ENCODE data around the gene BABAM2.
A peak's percentile ranks its signal among the peaks of the same experiment; 100 is the strongest.
"Not testable (repeated sequence)": the region's sequence is repeated elsewhere in the genome, so short reads cannot be mapped to it uniquely, and the experiment has no call there.

Gene BABAM2

GRCh38 chr2:27890146-27890923 lies at the start of gene BABAM2, which contains the start of gene RBKS:
TSS of gene BABAM2 (plus strand) at chr2:27890729. CDS start at chr2:27894557, 3,828 bp downstream.
TSS of gene RBKS (minus strand) at chr2:27890387. CDS start at chr2:27890345, 42 bp downstream.
- DNase-seq: peak; percentile 65

DNA sequence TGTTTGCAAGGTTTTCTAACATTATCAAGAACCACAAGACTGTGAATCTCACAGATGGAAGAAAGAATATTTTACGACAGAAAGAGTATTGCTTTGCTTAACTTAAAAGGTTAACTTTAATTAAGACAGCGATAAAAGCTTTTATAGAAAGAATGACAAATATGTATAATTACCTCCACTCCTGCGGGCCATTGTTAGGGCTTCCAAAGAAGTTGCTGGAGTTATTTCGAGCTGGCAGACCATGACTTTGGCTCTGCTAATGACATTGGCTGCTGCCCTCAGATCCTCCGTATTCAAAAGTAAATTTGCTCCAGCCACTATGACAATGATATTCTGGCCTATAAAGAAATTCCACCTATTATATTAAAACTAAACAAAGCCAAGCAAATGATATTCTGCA lies 47.6 kb upstream of the BABAM2 start:
- no peak for DNase-seq

- DNase-seq: no peak
Measured at GRCh38 chr2:27843992-27844391, 46.5 kb upstream of the BABAM2 start.

GRCh38 chr2:27844821-27845255 lies 45.7 kb upstream of the BABAM2 start:
- no peak for DNase-seq

DNA sequence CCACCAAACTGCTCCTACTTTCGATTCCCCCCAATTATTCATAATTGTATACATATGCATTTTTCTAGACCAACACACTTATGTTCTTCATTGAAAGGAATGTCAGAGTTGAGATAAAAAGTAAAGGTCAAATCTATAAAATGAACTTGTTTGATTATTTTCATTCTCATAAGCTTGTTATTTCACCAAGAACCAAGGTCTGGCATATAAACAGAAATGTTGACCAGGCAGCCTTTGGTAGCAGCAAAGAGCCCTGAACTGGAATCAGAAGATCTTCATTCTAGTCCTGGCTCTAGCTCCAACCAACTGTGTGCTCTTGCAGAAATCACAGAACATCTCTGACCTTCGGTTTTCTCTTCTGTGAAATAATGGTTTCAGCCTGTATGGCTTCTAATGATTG lies 43.2 kb upstream of the BABAM2 start:
- DNase-seq: no peak

DNA sequence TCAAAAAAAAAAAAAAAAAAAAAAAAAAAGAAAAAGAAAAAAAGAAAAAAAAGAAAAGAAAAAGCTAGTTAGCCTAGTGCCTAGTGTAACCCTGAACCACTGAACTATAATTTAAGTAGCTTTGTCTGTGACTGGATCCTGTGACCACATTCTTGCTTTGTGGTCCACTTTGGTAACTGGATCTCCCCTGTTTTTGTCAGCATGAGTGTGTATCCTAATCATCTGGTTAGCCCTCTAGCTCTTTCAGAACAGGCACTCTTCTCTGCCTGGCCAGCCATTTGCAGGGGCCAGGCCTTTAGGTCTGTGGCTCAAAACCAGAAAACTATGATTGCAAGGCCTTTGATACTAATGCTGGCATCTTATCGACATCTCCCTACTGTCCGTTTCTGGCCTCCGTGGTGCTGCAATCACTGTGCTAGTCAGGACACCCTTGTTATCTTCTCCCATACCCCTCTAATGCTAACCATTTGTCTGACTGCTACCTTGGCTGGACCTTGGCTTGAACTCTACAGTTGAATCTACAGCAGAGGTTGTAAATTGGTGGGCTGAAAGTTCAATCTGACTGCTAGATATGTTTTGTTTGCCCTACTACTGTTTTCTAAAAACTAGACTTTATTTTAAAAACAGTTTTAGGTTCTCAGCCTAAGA lies 40.8 kb upstream of the BABAM2 start:
- no peak for DNase-seq

DNA sequence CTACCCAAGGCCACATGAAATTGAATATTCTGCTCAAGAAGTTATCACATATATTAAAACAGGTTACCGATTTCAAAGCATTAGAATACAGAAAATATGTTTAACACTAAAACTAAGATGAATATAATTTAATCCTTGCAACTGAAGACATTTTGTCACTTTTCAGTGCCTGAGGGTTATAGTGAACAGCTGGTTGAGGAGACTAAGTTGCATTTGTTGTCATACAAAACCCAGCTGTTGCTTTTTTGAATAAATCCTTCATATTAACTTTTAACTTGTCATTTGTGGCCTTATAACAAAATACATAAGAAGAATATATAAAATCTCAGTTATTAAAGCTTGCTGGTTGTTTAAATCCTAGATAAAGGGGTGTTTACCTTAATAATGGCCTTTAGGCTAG lies 37.8 kb upstream of the BABAM2 start:
- no peak for DNase-seq

DNA sequence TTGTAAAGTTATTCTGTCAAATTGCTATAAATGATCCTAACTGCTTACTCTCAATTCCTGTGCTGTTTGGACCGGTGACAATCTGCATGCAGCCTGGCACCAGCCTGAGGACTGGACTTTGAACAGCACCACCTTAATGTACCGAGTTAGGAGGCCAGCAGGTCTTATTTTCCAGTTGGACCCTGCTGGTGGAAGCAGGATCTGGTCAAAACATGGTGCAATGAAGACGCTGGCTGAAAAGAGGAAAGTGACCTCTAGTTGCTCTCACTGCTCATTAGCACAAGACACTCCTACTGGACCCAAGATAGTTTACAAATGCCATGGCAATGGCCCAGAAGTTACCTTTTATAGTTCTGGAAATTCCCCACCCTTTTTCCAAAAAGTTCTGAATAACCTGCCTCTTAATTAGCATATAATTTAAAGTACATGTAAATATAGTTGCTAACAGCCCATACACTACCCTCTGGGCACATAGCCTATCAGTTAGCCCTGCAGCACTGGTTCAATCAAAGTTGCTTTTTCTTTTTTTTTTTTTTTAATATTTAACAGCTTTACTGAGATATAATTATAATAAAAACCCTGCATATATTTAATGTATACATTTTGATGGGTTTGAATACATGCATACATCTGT lies 36.2 kb upstream of the BABAM2 start:
- DNase-seq: no peak

DNA sequence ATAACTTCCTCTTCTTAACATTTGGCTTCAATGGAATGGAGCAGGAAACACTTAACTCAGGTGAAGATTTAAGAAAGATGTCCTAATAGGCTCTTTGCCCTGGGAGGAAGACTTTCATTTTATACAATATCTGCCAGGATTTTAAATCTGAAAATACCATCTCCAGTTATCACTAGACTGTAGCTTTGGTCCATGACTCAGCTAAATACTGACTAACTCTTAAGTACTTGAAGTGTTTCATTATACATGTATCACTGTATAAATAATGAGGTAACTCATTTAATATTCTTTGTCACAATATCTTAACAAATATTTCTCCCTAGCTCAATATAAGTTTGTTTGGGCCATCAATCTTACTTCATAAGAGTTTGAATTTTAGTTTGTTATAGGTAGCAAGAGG lies 35.1 kb upstream of the BABAM2 start:
- DNase-seq: no peak

DNA sequence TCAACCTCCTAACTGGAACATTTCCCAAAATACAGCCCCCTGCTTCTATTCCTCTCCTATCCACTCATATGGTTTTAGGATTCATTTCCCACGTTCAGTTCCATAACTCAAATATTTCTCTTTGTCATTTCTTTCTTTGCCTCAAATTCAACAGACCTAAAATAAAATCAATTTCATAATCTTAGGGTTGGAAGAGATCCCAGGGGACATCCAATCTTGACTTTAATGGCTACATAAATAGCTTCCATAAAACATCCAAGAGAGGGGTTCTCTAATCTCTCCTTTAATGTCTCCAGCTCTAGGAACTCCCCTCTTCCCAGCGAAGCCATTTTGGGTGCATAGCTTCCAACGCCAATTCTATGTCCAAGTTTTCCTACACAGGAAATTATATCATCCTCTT lies 34.1 kb upstream of the BABAM2 start:
- no peak for DNase-seq

DNA sequence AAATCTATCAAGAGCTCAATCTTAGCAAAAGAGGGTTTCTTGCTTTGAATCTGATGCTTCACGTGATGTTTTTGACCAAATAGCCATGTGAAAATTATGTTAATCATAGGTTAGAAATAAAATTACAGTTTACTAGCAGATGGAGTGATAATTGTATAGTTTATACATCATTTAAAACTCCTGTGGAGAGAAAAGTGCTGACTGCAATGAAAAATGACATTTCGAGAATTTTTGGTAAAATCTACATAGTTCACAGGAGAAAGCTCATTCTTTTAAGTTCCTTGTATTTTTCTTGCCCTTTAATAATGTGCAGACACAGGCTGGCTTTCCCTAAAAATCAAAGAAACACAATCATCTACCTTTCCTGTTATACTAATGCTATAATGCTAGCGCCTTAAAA lies 33.6 kb upstream of the BABAM2 start:
- DNase-seq: no peak

DNA sequence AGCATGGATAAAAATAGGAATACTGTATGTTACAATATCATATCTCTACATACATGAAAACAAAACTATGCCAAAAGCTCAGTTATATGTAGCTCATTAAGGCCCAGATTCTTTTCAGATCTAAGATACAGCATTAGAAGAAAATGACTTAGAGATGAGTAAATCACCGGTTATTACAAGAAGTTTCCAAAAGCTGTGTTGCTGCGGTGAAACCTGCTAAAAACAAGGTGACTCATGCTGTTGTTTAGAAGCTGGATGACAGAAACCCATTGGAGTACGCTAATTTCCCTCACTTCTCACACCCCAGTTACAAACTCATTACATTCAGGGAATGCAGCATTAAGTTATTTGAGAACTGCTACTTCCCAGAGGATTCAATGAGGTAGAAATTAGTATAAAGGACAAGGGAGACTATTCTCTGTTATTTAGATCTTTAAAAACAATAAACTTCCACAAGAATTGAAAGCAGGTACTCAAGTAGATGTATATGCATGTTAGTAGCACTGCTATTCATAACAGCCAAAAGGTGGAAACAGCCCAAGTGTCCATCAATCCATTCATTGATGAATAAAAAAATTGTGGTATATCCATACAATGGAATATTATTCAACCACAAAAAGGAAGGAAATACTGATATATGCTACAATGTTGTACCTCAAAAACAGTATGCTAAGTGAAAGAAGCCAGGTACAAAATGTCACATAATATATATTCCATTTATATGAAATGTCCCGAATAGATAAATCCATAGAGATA lies 32.9 kb upstream of the BABAM2 start:
- no peak for DNase-seq

GRCh38 chr2:27860111-27860510 lies 30.4 kb upstream of the BABAM2 start:
- DNase-seq: no peak

DNA sequence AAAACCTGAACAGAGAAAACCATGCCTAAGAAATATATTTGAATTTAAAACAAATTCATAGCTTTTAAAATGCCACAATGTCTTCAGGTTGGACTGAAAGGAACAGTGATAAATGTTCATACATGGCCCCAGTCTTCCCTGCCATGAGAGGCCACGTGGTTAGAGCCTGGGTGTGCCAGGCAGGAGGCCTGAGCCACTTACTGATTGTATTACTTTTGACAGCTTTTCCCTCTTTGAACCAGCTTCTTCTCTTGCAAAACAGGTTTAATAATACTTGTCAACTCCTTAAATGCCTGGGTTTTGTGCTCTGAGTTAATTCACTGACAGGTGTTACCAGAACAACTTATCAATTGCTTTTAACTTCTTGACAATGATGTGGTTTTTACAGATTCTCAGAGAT lies 27.4 kb upstream of the BABAM2 start:
- no peak for DNase-seq

GRCh38 chr2:27863955-27864354 lies 26.6 kb upstream of the BABAM2 start:
- not testable (repeated sequence) for DNase-seq

DNA sequence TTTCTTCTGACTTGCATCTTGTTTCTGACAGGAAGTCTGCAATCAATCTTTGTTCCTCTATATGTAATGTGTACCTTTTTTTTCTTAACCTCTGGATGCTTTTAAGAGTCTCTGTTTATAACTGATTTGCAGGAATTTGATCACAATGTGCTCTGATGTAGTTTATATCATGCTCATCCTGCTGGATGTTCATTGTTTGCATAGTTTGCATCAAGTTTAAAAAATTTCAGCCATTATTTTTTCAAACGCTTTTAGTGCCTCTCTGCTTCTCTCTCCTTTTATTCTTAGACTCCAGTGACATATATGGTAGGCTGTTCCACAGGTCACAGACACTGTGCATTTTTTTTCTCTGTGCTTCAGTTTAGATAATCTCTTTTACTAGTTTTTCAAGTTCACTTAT lies 24.3 kb upstream of the BABAM2 start:
- no peak for DNase-seq

DNA sequence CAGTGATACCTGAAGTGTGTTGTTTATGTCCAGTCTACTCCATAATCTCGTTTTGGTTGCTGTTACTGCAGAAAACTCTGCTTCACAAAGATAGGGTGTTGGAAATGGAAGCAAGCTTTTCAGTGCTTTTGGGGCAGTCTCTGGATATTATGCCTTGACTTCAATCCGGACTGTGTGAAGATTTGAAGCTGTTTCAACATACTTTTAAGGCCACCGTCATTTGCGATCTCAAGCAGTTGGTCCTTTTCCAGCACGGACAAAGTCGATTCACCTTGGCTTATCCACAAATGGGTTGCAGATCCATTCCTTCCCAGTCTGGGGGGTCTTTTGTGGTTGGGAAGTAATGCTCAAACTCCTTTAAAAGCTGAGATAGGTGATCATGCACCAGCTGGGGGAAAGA lies 20.8 kb upstream of the BABAM2 start:
- no peak for DNase-seq

- DNase-seq: no peak
Measured at GRCh38 chr2:27870724-27871123, 19.8 kb upstream of the BABAM2 start.

DNA sequence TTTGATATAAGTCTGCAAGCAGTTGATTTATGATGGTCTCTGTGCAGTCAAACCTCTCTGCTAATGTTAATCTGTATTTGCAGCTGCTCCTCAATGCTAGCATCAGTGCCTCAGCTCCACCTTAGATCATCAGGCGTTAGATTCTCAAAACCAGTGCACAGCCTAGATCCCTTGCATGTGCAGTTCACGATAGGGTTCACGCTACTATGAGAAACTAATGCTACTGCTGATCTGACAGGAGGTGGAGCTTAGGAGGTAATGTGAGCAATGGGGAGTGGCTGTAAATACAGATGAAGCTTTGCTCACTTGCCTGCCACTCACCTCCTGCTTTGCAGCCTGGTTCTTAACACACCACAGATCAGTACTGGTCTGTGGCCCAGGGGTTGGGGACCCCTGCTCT lies 18.7 kb upstream of the BABAM2 start:
- no peak for DNase-seq

- no peak for DNase-seq
Measured at GRCh38 chr2:27873091-27873490, 17.4 kb upstream of the BABAM2 start.

GRCh38 chr2:27875089-27875881 lies 15.2 kb upstream of the BABAM2 start:
- DNase-seq: no peak

DNA sequence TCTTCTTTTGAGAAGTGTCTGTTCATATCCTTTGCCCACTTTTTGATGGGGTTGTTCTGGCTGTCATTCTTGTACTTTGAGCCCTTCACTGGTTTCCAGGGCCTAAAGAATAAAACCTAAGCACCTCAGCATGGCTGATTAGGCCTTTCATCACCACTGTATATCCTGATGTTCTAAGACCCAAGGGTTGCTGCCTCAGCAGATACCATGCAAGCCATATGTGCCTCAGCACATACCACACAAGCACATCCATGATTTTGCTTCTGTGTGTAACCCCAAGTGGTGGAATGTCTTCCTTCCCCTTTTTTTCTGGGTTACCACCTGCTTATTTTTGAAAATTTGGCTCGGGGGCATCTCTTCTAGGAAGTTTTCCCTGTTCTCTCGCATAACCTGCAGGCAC lies 11.7 kb upstream of the BABAM2 start:
- DNase-seq: no peak
